ENCODE measurements around the gene KRTAP5-7.

- TF ChIP-seq EZH2 (IDR thresholded peaks at IDR 0.05; ENCODE audit: borderline replicate concordance, low read length) (no peak), CTCF (IDR thresholded peaks at IDR 0.05; ENCODE audit: low read length) (no peak)
Measured at GRCh38 chr11:71491531-71491930, 35.5 kb upstream of the KRTAP5-7 start.

All from OCI-LY1 (cell line).